K562 (cell line): ENCODE data around the gene IPO11. TPM values are rescaled to one million over a fixed set of nuclear protein-coding genes. Genes with fewer than 3 reads are reported as not detected.

Experiments
- ARID3B ChIP-seq: fragments of 250-450 bp; sonication (Bioruptor Pico); IDR thresholded peaks from 2 replicates; pipeline ENCODE4 v1.4.0; 2020; ENCODE audit warnings: borderline replicate concordance
- BCL6 ChIP-seq: fragments of 250-450 bp; sonication (Bioruptor Pico); IDR thresholded peaks from 2 replicates; pipeline ENCODE4 v1.4.0; 2020
- CBX1 ChIP-seq: sonication (generic); IDR thresholded peaks from 2 replicates; pipeline ENCODE4 v1.6.1; 2016; ENCODE audit warnings: antibody characterized with exemption, low read depth, mild to moderate bottlenecking
- CEBPB ChIP-seq: fragments of 450-650 bp; IDR thresholded peaks from 2 replicates; pipeline ENCODE4 v1.6.1; 2016; ENCODE audit warnings: missing genetic modification characterization, missing compliant biosample characterization
- DNMT1 ChIP-seq: fragments of 450-650 bp; IDR thresholded peaks from 2 replicates; pipeline ENCODE4 v1.6.1; 2016; ENCODE audit warnings: antibody characterized with exemption, mild to moderate bottlenecking
- HMG20A ChIP-seq: fragments of 450-650 bp; formaldehyde crosslinking; conservative IDR thresholded peaks from 2 replicates; pipeline ENCODE4 v1.4.0; 2020; ENCODE audit warnings: mild to moderate bottlenecking, mixed read lengths
- KDM2B ChIP-seq: fragments of 250-450 bp; sonication (Bioruptor Pico); IDR thresholded peaks from 2 replicates; pipeline ENCODE4 v1.8.0; 2021; ENCODE audit warnings: mild to moderate bottlenecking, moderate library complexity
- LARP7 ChIP-seq: fragments of 450-650 bp; IDR thresholded peaks from 2 replicates; pipeline ENCODE4 v1.6.1; 2016
- MTA3 ChIP-seq: fragments of 450-650 bp; formaldehyde crosslinking; IDR thresholded peaks from 2 replicates; pipeline ENCODE4 v1.6.1; 2017; ENCODE audit warnings: mild to moderate bottlenecking, borderline replicate concordance
- NFRKB ChIP-seq: fragments of 450-650 bp; IDR thresholded peaks from 2 replicates; pipeline ENCODE4 v1.6.1; 2016; ENCODE audit warnings: low read depth
- PHF21A ChIP-seq: fragments of 450-650 bp; IDR thresholded peaks from 2 replicates; pipeline ENCODE4 v1.6.1; 2017; ENCODE audit warnings: low read depth, borderline replicate concordance
- POLR3G ChIP-seq: IDR thresholded peaks from 2 replicates; pipeline ENCODE4 v1.6.1; 2011; ENCODE audit not compliant: insufficient read length, insufficient replicate concordance; ENCODE audit errors: extremely low read depth
- PYGO2 ChIP-seq: fragments of 450-650 bp; IDR thresholded peaks from 2 replicates; pipeline ENCODE4 v1.6.1; 2016; ENCODE audit warnings: mild to moderate bottlenecking, missing genetic modification characterization, moderate library complexity, missing compliant biosample characterization
- RCOR1 ChIP-seq, 2 experiments: IDR thresholded peaks; 2 replicates each; pipeline ENCODE4 v1.6.1; 2012; ENCODE audit warnings: low read depth in 2 of 2, low read length in 2 of 2, borderline replicate concordance in 1 of 2, improper control_type of control experiment in 1 of 2
- THAP12 ChIP-seq: fragments of 250-450 bp; sonication (Bioruptor Pico); IDR thresholded peaks from 2 replicates; pipeline ENCODE4 v1.9.0; 2021; ENCODE audit warnings: mild to moderate bottlenecking, inconsistent platforms
- TRIM28 ChIP-seq: fragments of 450-650 bp; IDR thresholded peaks from 2 replicates; pipeline ENCODE4 v1.6.1; 2017
- YY1 ChIP-seq, 3 experiments: IDR thresholded peaks; 2 replicates each; pipeline ENCODE4 v1.6.1; 2011; ENCODE audit warnings: low read length in 2 of 3, mild to moderate bottlenecking in 2 of 3, moderate library complexity in 2 of 3, borderline replicate concordance in 1 of 3, control low read depth in 1 of 3, low read depth in 1 of 3; ENCODE audit not compliant: insufficient read depth in 3 of 3, insufficient replicate concordance in 2 of 3, control insufficient read depth in 1 of 3, insufficient read length in 1 of 3; ENCODE audit errors: extremely low read depth in 1 of 3
- ZNF324 ChIP-seq: fragments of 250-450 bp; sonication (Bioruptor Pico); IDR thresholded peaks from 2 replicates; pipeline ENCODE4 v1.4.0; 2020; ENCODE audit warnings: mild to moderate bottlenecking
- polyA plus RNA-seq, 8 experiments: library from polyadenylated mRNA; depleted of rRNA in 4 of 8; stranded (reverse) in 5 of 8; unstranded in 3 of 8; fragments of >200 nt; fragmentation: Nextera tagmentation in 2 of 8; fragmentation: Illumina TruSeq in 1 of 8; extraction: Ambion mirVana in 2 of 8; extraction: Trizol in 1 of 8; gene quantifications; 2 replicates each; pipeline versions ENCODE4 v1.2.1 to v1.2.3, GENCODE V29; 2011 to 2014; ENCODE audit warnings: inconsistent platforms in 1 of 8, missing spikeins in 1 of 8
- total RNA-seq, 7 experiments: library from RNA; depleted of rRNA in 6 of 7; stranded (reverse); fragments of >200 nt in 6 of 7; fragmentation: Illumina TruSeq in 2 of 7; extraction: Trizol in 2 of 7; gene quantifications; 2 replicates each; pipeline versions ENCODE4 v1.2.1 to v1.2.3, GENCODE V29; 2011 to 2021; ENCODE audit warnings: low replicate concordance in 1 of 7
- TF ChIP-seq, protein P1 (sequence below): fragments of 450-650 bp; IDR thresholded peaks from 2 replicates; pipeline ENCODE4 v1.7.1; 2018; ENCODE audit warnings: mild to moderate bottlenecking, low read depth; ENCODE audit not compliant: partially characterized antibody

The IPO11 gene
- total and polyA plus RNA-seq, 9 of the 15 experiments (the other 6 are each of a cell fraction or from before 2014, with no cell fraction given): 38.7 to 96.0 (median 70.9) TPM

DNA sequence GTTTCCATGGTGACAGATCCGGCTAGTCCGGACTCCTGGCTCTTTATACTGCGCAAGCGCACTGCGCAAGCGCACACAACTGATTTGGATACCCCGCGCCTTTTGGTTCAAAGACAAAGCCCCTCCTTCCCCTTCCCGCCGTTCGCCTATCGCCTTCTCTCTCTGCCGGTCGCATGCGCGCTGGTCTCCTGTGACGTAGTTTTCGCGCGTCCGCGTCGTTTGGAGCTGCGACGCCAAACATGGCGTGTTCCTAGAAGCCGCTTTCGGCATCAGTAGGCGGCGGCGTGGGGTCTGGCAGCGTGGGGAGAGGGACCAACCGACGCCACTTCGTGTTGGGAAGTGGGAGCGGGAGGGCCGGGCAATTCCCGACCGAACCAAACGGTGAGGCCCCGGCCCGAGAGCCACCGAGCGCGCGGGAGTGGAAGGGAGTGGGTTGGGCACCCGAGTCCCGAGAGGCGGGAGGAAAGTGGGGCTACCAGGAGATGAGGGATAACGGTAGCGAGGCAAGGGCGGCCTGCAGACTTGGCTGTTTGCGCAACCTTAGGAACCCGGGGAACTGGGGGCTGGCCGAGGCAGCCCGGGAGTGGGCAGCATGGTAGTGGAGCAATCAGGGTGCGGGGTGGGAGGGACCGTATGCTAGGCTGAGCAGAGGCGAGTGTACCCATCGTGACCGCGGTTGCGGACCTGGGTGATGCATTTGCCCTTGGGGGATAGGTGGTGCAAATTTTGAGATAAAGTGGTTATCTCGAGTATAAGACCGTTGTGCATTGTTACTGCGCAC lies at the start of gene IPO11 (continued):
- TF ChIP-seq NFRKB: peak; percentile 95
- TF ChIP-seq BCL6: no peak
- TF ChIP-seq CBX1: no peak
- TF ChIP-seq HMG20A (CRISPR knock-in tag): no peak
- peak; percentile 74; the same call in 1 of the 2 replicates for TF ChIP-seq THAP12 (CRISPR knock-in tag)
- TF ChIP-seq ARID3B: 0 out of 2 replicates have a peak, but pooled peaks have one; percentile 74
- peak; percentile 86; the same call in 1 of the 2 replicates for TF ChIP-seq DNMT1
- no peak for TF ChIP-seq TRIM28
- TF ChIP-seq POLR3G: no peak
- peak; percentile 76 to 98 (median 95) for TF ChIP-seq YY1 (IDR thresholded peaks at IDR 0.05; ENCODE audit: borderline replicate concordance in 1 of 3, control insufficient read depth in 1 of 3, extremely low read depth in 1 of 3, insufficient read depth in 3 of 3, insufficient read length in 1 of 3, insufficient replicate concordance in 2 of 3, low read depth in 1 of 3, low read length in 2 of 3)
- no peak for TF ChIP-seq ZNF324 (CRISPR knock-in tag)
- TF ChIP-seq CEBPB (tag): peak; percentile 94
- TF ChIP-seq, protein P1, sequence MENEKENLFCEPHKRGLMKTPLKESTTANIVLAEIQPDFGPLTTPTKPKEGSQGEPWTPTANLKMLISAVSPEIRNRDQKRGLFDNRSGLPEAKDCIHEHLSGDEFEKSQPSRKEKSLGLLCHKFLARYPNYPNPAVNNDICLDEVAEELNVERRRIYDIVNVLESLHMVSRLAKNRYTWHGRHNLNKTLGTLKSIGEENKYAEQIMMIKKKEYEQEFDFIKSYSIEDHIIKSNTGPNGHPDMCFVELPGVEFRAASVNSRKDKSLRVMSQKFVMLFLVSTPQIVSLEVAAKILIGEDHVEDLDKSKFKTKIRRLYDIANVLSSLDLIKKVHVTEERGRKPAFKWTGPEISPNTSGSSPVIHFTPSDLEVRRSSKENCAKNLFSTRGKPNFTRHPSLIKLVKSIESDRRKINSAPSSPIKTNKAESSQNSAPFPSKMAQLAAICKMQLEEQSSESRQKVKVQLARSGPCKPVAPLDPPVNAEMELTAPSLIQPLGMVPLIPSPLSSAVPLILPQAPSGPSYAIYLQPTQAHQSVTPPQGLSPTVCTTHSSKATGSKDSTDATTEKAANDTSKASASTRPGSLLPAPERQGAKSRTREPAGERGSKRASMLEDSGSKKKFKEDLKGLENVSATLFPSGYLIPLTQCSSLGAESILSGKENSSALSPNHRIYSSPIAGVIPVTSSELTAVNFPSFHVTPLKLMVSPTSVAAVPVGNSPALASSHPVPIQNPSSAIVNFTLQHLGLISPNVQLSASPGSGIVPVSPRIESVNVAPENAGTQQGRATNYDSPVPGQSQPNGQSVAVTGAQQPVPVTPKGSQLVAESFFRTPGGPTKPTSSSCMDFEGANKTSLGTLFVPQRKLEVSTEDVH: peak; percentile 97
- peak; percentile 85 for TF ChIP-seq MTA3
- no peak for TF ChIP-seq KDM2B (CRISPR knock-in tag)
- peak; percentile 73; the same call in 1 of the 2 replicates for TF ChIP-seq LARP7
- no peak for TF ChIP-seq RCOR1 (IDR thresholded peaks at IDR 0.05; ENCODE audit: borderline replicate concordance in 1 of 2, low read depth in 2 of 2, low read length in 2 of 2)
- no peak for TF ChIP-seq PHF21A
- TF ChIP-seq PYGO2 (tag): no peak
